ENCODE data around the gene TLCD5. TPM values are rescaled to one million over a fixed set of nuclear protein-coding genes. Genes with fewer than 3 reads are reported as not detected.

The TLCD5 gene
- under 1 TPM; 0.77 to 0.86 TPM for total RNA-seq

DNA sequence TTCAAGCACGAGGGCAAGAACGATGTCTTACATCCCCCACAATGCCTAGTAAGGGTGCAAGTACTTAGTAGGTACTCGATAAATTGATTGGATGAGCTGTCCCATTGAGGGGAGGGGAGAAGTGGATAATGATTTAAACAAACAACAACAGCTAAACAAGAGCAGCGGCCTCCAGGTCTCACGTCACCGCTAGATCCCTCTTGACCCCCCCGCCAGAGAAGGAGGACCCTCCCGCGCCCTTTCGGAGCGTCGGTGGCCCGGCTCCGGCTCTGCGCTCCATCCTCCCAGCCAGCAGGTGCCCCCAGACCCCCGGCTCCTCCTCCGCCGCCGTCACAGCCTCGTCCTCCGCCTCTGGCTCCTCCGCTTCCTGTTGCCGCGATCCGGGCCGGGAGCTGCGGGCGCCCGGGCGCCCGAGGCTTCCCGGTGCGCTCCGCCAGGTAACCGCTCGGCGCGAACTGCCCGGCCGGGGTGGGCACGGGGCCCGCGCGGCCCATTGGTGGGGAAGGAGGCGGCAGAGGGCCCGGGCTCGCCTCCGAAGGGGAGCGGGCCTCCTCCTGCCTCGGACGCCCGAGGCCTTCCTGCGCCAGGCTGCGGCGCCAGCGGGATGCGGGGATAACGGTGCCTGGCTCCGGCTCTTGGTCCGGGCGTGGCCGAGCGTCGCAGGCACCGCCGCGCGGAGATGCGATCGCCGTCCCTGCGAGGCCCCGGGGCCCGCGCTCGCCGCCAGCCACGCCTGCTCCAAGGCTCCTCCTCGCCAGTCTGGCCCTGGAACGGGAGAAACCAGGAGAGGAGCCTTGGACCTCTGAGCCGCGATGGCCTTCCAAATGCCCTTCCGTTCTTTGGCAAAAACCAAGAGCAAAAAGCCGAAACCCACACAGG lies at the start of gene TLCD5:
Gene TLCD5 (plus strand): TSS at position 368 of the 879 bp plus-strand sequence. CDS start 2,143 bp downstream, outside the sequence.
- DNase-seq (peak; percentile 56), ATAC-seq (ENCODE audit: low read depth) (peak; percentile 63)
- Mint-ChIP-seq H3K27me3 (peaks cover 57% of the 10 kb centered on the region), H3K4me1 (peaks cover 15% of the 10 kb centered on the region), H3K4me3 (peak within 1 kb of the TSS; percentile 68), H3K36me3 (no peaks in the 10 kb centered on the region), H3K9me3 (peaks cover 2% of the 10 kb centered on the region), H3K27ac (no peak within 1 kb of the TSS)
- POLR2A ChIA-PET, result no interaction called here

DNA sequence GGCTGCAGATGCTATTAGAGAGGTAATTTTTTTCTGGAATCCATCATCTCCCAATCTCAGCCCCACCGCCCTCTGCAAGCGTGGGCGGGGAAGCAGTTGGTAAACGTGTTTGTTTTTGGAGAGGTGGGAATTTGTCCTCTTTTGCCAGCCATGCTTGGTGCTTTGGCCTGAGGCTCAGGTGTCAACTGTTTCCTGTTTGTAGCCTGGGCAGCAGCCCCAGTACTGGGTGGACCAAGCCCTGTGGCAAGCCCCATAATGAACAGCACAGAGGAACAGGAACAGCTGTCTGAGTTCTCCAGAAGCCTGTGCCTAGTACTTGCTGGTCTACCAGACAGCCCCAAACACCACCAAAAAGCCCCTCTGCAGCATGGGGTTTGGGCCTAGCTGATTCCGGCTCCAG lies 45.6 kb upstream of the TLCD5 start:
- POLR2A ChIA-PET, result no interaction called here
- Mint-ChIP-seq H3K9me3 (no peaks in the 10 kb centered on the region), H3K4me3 (no peak overlapping the region), H3K27ac (no peak overlapping the region), H3K36me3 (no peaks in the 10 kb centered on the region), H3K27me3 (peaks cover 24% of the 10 kb centered on the region), H3K4me1 (no peaks in the 10 kb centered on the region)
- no peak for DNase-seq
- no peak for ATAC-seq (ENCODE audit: low read depth)

DNA sequence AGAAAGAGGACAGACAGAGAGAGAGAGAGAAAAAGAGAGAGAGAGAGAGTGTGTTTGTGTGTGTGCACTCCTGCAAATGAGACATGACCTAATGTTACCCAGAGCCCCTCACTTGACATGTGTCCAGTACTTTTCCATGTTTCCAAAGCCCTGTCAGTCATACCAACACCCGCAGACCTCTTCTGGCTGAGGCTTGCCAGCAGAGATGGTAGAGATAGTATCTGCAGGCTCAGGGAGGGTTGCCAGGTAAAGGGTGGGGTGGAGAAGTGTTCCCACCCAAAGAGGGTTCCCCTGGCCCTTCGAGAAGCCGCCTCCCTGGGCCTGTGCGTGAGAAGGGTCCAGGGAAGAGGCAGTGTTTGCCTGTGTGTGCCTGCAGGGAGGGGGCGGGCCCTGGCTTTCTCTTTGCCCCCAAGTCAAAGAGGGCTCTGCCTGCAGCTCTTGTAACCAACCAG lies 44.5 kb upstream of the TLCD5 start:
- Mint-ChIP-seq H3K27me3 (peaks cover 16% of the 10 kb centered on the region), H3K27ac (no peak overlapping the region), H3K4me3 (no peak overlapping the region), H3K4me1 (no peaks in the 10 kb centered on the region), H3K36me3 (no peaks in the 10 kb centered on the region), H3K9me3 (no peaks in the 10 kb centered on the region)
- ATAC-seq (ENCODE audit: low read depth) (no peak), DNase-seq (no peak)
- POLR2A ChIA-PET, result no interaction called here

DNA sequence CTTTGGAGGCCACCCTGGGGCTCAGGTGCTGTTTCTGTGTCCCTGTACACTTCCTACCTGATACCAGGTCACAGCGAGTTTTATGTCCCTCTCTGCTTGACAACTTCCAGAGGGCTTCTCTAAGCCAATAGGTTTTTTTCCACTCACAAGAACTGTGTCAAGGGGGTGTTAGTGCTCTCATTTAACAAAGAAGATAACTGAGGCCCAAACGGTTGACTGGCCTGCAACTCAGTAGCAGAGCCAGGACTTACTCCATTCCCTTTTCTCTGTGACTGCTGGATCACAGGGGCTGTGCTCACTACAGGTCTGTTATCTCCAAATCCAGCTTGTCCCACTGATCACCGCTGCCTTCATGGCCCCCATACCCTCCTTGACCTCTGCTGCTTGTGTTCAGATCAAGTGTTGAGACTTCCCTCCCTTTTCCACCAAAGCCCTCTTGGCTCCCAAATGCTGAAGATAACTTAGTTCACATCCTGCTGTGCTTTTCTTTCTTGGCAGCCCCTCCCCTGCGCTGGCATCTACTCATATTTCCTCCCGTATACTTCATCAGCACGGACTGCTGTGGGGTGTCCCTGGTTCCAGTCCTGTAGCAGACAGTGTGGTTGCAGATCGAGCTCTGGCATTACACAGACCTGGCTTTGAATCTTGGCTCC lies 43.8 kb upstream of the TLCD5 start:
- Mint-ChIP-seq H3K27me3 (peaks cover 16% of the 10 kb centered on the region), H3K9me3 (no peaks in the 10 kb centered on the region), H3K27ac (no peak overlapping the region), H3K36me3 (no peaks in the 10 kb centered on the region), H3K4me1 (no peaks in the 10 kb centered on the region), H3K4me3 (no peak overlapping the region)
- POLR2A ChIA-PET, result no interaction called here
- ATAC-seq (ENCODE audit: low read depth) (no peak), DNase-seq (no peak)

- H3K9me3 Mint-ChIP-seq, result no peaks in the 10 kb centered on the region
- DNase-seq (no peak), ATAC-seq (ENCODE audit: low read depth) (no peak)
- no peaks in the 10 kb centered on the region for H3K4me1 Mint-ChIP-seq
- H3K27me3 Mint-ChIP-seq, result peaks cover 21% of the 10 kb centered on the region
- POLR2A ChIA-PET, result no interaction called here
- H3K4me3 Mint-ChIP-seq, result no peak overlapping the region
- no peaks in the 10 kb centered on the region for H3K36me3 Mint-ChIP-seq
- H3K27ac Mint-ChIP-seq, result no peak overlapping the region
These were observed 42.0 kb upstream of the TLCD5 start for GRCh38 chr11:120283124-120283523.

DNA sequence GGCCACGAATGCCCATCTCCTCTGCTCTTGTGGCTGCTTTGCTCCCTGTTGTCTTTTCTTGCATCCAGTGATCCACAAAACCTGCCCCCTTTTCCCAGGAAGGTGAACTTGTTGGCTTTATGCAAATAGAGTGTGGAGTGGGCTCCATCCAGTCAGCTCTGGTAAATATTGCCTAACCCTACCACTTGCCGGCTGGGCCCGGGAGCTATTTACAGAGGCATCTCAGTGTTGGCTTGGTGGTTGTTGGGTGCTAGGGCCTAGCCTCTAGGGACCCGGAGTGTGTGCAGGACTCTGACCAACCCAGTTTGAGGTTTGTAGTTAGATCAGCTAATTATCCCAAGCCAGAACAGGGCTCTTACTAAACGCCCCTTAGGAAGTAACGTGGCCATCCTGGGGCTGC lies 40.8 kb upstream of the TLCD5 start:
- Mint-ChIP-seq H3K36me3 (no peaks in the 10 kb centered on the region), H3K27me3 (peaks cover 22% of the 10 kb centered on the region), H3K4me3 (no peak overlapping the region), H3K9me3 (no peaks in the 10 kb centered on the region), H3K4me1 (peaks cover 2% of the 10 kb centered on the region), H3K27ac (no peak overlapping the region)
- POLR2A ChIA-PET, result no interaction called here
- ATAC-seq (ENCODE audit: low read depth) (no peak), DNase-seq (no peak)

- POLR2A ChIA-PET, result no interaction called here
- H3K27ac Mint-ChIP-seq, result no peak overlapping the region
- peaks cover 32% of the 10 kb centered on the region for H3K27me3 Mint-ChIP-seq
- DNase-seq (no peak), ATAC-seq (ENCODE audit: low read depth) (no peak)
- H3K4me3 Mint-ChIP-seq, result no peak overlapping the region
- H3K4me1 Mint-ChIP-seq, result peaks cover 3% of the 10 kb centered on the region
- no peaks in the 10 kb centered on the region for H3K9me3 Mint-ChIP-seq
- H3K36me3 Mint-ChIP-seq, result no peaks in the 10 kb centered on the region
These were observed 39.8 kb upstream of the TLCD5 start for GRCh38 chr11:120285256-120285655.

DNA sequence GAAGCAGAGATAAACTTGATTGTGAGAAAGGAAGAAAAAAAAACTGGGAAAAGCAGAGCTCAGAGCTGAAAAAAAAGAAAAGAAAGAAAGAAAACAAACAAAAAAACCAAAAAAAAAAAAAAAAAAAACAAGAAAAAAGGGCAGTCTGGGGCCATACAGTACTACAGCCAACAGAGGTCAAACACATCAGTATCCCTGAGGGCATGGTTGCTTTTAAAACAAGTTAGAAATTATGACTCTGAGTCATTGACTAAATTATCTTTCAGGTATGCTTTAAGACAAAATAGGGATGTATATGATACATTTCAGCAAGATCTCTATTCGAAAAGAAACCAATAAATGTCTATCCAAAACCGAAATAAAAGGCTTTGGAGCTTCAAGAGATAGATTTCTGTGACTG lies 37.1 kb upstream of the TLCD5 start:
- DNase-seq (no peak), ATAC-seq (ENCODE audit: low read depth) (no peak)
- H3K4me1 Mint-ChIP-seq, result peaks cover 3% of the 10 kb centered on the region
- no peak overlapping the region for H3K27ac Mint-ChIP-seq
- no peaks in the 10 kb centered on the region for H3K9me3 Mint-ChIP-seq
- POLR2A ChIA-PET, result no interaction called here
- H3K27me3 Mint-ChIP-seq, result peaks cover 36% of the 10 kb centered on the region
- no peak overlapping the region for H3K4me3 Mint-ChIP-seq
- no peaks in the 10 kb centered on the region for H3K36me3 Mint-ChIP-seq

DNA sequence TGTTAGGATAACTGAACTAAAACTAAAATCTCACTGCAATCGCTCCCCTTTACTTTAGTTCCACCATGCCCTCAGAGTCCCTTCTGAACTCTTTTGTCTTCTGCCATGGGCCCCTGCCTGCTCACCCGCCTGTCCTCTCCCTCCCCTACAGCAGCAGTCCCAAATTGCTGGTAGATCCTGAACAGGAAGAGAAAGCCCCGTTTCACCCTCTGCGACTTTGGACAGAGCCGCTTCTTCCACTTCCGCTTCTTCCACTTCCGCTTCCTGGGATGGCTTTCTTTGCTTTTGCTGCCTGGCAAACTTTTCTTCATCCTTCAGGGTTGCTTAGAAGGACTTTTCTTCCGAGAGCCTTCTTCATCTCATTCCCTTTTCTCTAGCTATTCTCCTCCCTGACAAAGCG lies 35.7 kb upstream of the TLCD5 start:
- H3K27me3 Mint-ChIP-seq, result peaks cover 47% of the 10 kb centered on the region
- DNase-seq (no peak), ATAC-seq (ENCODE audit: low read depth) (no peak)
- H3K36me3 Mint-ChIP-seq, result no peaks in the 10 kb centered on the region
- no peak overlapping the region for H3K27ac Mint-ChIP-seq
- H3K4me1 Mint-ChIP-seq, result peaks cover 3% of the 10 kb centered on the region
- no peaks in the 10 kb centered on the region for H3K9me3 Mint-ChIP-seq
- POLR2A ChIA-PET, result no interaction called here
- H3K4me3 Mint-ChIP-seq, result no peak overlapping the region

DNA sequence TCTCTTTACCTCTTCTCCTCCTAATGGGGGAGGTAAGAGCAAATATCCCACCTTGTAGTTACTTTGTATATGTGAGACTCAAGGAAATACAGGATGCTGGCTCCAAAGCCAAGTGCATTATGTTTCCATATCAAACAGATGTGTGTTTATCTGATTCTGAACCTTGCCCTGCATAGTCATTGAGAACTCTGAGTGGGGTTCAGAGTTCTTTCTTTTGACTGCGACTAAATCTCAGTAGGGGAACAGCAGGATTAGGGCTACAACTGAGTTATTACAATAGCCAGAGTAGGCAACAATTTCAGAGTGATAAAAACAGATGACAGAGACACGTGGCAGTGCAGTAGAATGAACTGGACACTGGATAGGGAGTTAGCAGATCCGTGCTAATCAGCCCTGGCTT lies 34.1 kb upstream of the TLCD5 start:
- DNase-seq (no peak), ATAC-seq (ENCODE audit: low read depth) (no peak)
- H3K9me3 Mint-ChIP-seq, result no peaks in the 10 kb centered on the region
- peaks cover 3% of the 10 kb centered on the region for H3K4me1 Mint-ChIP-seq
- H3K27ac Mint-ChIP-seq, result no peak overlapping the region
- POLR2A ChIA-PET, result no interaction called here
- H3K4me3 Mint-ChIP-seq, result no peak overlapping the region
- H3K36me3 Mint-ChIP-seq, result no peaks in the 10 kb centered on the region
- H3K27me3 Mint-ChIP-seq, result peaks cover 57% of the 10 kb centered on the region

DNA sequence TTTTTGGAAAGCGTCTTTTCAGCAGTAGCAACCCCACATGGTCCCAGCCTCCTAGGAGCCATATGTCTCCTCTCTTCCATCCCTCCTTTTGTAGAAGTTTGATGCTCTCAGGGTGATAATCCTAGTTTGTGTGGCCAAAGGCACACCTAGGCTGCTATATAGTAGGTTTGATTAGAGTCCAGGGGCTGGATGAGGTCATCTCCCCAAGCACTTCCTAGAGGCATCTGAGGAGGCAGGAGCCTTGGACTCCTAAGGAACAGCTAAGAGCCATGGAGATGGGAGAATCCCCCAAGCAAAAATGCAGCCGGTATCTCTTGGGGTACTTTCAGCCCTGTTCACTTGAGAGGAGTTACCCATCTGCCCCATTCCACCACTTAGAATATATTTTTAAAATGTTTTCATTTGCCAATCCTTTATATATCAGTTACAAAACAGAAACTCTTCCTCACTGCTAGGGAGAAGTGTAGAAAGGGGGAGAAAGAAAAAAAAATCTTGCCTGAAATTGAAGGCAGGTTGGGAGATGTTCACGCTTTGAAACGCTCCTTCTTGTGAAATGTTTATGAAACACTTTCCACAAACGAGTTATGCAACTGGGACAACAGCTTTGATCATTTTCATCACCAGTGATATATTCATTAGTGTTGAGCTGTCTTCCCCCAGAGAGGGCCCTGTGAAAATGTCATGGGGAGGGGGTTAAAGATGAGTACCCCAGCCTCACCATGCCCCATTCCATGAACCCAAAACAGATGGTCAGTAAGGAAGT lies 31.9 kb upstream of the TLCD5 start:
- no peak for DNase-seq
- Mint-ChIP-seq H3K4me3 (no peak overlapping the region), H3K4me1 (peaks cover 3% of the 10 kb centered on the region), H3K27ac (no peak overlapping the region), H3K36me3 (no peaks in the 10 kb centered on the region), H3K27me3 (peaks cover 65% of the 10 kb centered on the region), H3K9me3 (no peaks in the 10 kb centered on the region)
- POLR2A ChIA-PET, result no interaction called here
- no peak for ATAC-seq (ENCODE audit: low read depth)

GRCh38 chr11:120294096-120294495 lies 31.0 kb upstream of the TLCD5 start:
- no peak for DNase-seq
- H3K36me3 Mint-ChIP-seq, result no peaks in the 10 kb centered on the region
- ATAC-seq (ENCODE audit: low read depth), result no peak
- no peak overlapping the region for H3K27ac Mint-ChIP-seq
- POLR2A ChIA-PET, result no interaction called here
- H3K9me3 Mint-ChIP-seq, result no peaks in the 10 kb centered on the region
- peaks cover 64% of the 10 kb centered on the region for H3K27me3 Mint-ChIP-seq
- no peak overlapping the region for H3K4me3 Mint-ChIP-seq
- H3K4me1 Mint-ChIP-seq, result peaks cover 3% of the 10 kb centered on the region

DNA sequence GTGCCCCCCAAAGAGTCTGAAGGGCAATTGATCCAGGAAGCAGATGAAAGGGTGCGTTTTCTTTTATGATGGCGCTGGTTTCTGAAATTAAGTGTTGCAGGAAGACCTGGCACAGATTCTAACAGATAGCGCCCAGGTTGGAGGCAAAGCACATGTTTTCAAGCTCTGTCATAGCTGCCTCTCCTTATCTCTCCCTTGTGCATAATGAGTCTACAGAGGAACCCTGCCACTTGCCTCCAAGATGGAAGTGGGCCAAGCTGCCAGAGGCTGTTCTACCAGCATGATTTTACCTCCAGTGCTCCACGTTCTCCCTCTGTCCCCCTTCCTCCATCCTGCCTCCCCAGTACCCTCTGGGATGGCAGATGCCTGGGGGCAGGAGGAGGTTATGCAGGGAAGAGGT lies 30.0 kb upstream of the TLCD5 start:
- Mint-ChIP-seq H3K27me3 (peaks cover 59% of the 10 kb centered on the region), H3K36me3 (no peaks in the 10 kb centered on the region), H3K9me3 (no peaks in the 10 kb centered on the region), H3K4me3 (no peak overlapping the region), H3K4me1 (no peaks in the 10 kb centered on the region), H3K27ac (no peak overlapping the region)
- no peak for DNase-seq
- no peak for ATAC-seq (ENCODE audit: low read depth)
- POLR2A ChIA-PET, result no interaction called here
